Fibroblast of lung (primary cell): Measurements from ENCODE around the gene TESK2. TPM values are rescaled to one million over a fixed set of nuclear protein-coding genes. Genes with fewer than 3 reads are reported as not detected.
"Not testable (repeated sequence)": the region's sequence is repeated elsewhere in the genome, so short reads cannot be mapped to it uniquely, and the experiment has no call there.

Experiments used
- DNase-seq, 2 donors: peaks; one replicate each; pipeline versions ENCODE4 v3.0.0 to v3.0.0-alpha.2; 2010; ENCODE audit warnings: low read depth in 2 of 2
- H2AFZ ChIP-seq: 2 replicates; pipeline ENCODE4 v1.5.1; 2012; ENCODE audit warnings: low read length, control low read depth, inconsistent platforms
- H3K27ac ChIP-seq: 2 replicates; pipeline ENCODE4 v1.5.1; 2011; ENCODE audit warnings: low read length, control low read depth; ENCODE audit not compliant: insufficient read depth
- H3K27me3 ChIP-seq: 2 replicates; pipeline ENCODE4 v1.5.1; 2011; ENCODE audit warnings: mild to moderate bottlenecking, low read length; ENCODE audit not compliant: control insufficient read depth, insufficient read depth
- H3K36me3 ChIP-seq: 2 replicates; pipeline ENCODE4 v1.5.1; 2011; ENCODE audit warnings: low read length; ENCODE audit not compliant: control insufficient read depth, insufficient read depth
- H3K4me1 ChIP-seq: 2 replicates; pipeline ENCODE4 v1.5.1; 2011; ENCODE audit warnings: low read length; ENCODE audit not compliant: control insufficient read depth, insufficient read depth; ENCODE audit errors: extremely low read depth
- H3K4me2 ChIP-seq: 2 replicates; pipeline ENCODE4 v1.5.1; 2011; ENCODE audit warnings: low read length, control low read depth; ENCODE audit not compliant: insufficient read depth; ENCODE audit errors: extremely low read depth
- H3K4me3 ChIP-seq, 4 experiments: fragments of 200-600 bp in 1 of 4; sonication (generic) in 1 of 4; replicated peaks in 1 of 4; 2 replicates each; pipeline ENCODE4 v1.5.1; 2011 to 2016; ENCODE audit warnings: low read length in 4 of 4, low read depth in 3 of 4, mild to moderate bottlenecking in 3 of 4, control low read depth in 2 of 4, inconsistent platforms in 1 of 4, mixed read lengths in 1 of 4; ENCODE audit not compliant: insufficient read depth in 1 of 4; ENCODE audit errors: control extremely low read depth in 1 of 4
- H3K79me2 ChIP-seq: 2 replicates; pipeline ENCODE4 v1.5.1; 2012; ENCODE audit warnings: mild to moderate bottlenecking, low read length, inconsistent platforms; ENCODE audit not compliant: control insufficient read depth, insufficient read depth
- H3K9ac ChIP-seq: 2 replicates; pipeline ENCODE4 v1.5.1; 2011; ENCODE audit warnings: mild to moderate bottlenecking, low read length, control low read depth; ENCODE audit not compliant: insufficient read depth
- H3K9me3 ChIP-seq: 2 replicates; pipeline ENCODE4 v1.5.1; 2012; ENCODE audit warnings: low read depth, low read length; ENCODE audit not compliant: control insufficient read depth, insufficient read depth
- H4K20me1 ChIP-seq: 2 replicates; pipeline ENCODE4 v1.5.1; 2011; ENCODE audit warnings: low read length; ENCODE audit not compliant: control insufficient read depth, insufficient read depth; ENCODE audit errors: extremely low read depth
- EZH2 ChIP-seq: IDR thresholded peaks from 2 replicates; pipeline ENCODE4 v1.5.1; 2012; ENCODE audit warnings: low read length, control low read depth, mild to moderate bottlenecking; ENCODE audit errors: missing control alignments
- polyA plus RNA-seq, 2 donors: library from polyadenylated mRNA; depleted of rRNA in 1 of 2; stranded (reverse) in 1 of 2; unstranded in 1 of 2; fragments of >200 nt; gene quantifications; 2 replicates each; pipeline ENCODE4 v1.2.1, GENCODE V29; 2011 to 2012; ENCODE audit warnings: missing spikeins in 1 of 2
- total RNA-seq: library from RNA; depleted of rRNA; stranded (reverse); fragments of >200 nt; gene quantifications from 2 replicates; pipeline ENCODE4 v1.2.1, GENCODE V29; 2014
- TF ChIP-seq, protein P1 (sequence below), 2 donors: IDR thresholded peaks in 1 of 2; conservative IDR thresholded peaks in 1 of 2; 1 replicate in 1 of 2; 2 replicates in 1 of 2; pipeline ENCODE4 v1.5.1; 2011 to 2012; ENCODE audit warnings: low read length in 2 of 2, control low read depth in 1 of 2, inconsistent platforms in 1 of 2, low read depth in 1 of 2, mild to moderate bottlenecking in 1 of 2

TESK2 gene
- total and polyA plus RNA-seq, 2 donors (not counting 1 experiment from before 2014, with no cell fraction given): 1.7 to 4.3 TPM

DNA sequence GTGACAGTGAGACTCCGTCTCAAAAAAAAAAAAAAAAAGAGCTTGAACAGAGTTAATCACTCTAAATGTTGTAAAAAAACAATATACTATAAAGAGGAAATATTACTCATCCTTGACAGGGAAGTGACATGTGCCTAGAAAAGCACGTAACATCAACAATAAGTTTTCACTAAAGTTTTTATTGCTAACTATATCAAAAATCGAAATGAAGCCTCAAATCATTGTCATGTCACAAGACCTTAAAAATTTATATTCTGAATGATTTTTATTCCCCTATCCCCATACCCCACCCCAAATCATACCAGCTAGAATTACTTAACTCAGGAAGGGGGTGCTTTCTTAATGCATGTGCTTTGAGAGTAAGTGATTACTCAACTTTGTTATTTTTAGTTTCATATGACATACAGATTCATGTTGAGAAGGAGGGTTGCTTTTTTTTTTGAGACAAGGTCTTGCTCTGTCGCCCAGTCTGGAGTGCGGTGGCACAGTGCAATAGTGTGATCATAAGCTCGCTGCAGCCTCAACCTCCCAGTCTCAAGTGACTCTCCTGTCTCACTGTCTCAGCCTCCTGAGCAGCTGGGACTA lies 97.2 kb downstream of the TESK2 start:
- TF ChIP-seq, protein P1, sequence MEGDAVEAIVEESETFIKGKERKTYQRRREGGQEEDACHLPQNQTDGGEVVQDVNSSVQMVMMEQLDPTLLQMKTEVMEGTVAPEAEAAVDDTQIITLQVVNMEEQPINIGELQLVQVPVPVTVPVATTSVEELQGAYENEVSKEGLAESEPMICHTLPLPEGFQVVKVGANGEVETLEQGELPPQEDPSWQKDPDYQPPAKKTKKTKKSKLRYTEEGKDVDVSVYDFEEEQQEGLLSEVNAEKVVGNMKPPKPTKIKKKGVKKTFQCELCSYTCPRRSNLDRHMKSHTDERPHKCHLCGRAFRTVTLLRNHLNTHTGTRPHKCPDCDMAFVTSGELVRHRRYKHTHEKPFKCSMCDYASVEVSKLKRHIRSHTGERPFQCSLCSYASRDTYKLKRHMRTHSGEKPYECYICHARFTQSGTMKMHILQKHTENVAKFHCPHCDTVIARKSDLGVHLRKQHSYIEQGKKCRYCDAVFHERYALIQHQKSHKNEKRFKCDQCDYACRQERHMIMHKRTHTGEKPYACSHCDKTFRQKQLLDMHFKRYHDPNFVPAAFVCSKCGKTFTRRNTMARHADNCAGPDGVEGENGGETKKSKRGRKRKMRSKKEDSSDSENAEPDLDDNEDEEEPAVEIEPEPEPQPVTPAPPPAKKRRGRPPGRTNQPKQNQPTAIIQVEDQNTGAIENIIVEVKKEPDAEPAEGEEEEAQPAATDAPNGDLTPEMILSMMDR (conservative IDR thresholded peaks at IDR 0.05 in 1 of 2, IDR thresholded peaks at IDR 0.05 in 1 of 2; ENCODE audit: low read depth in 1 of 2, low read length in 2 of 2): no peak
- TF ChIP-seq EZH2: no peak
- H3K36me3 ChIP-seq: no peaks in the 10 kb centered on the region
- H3K4me2 ChIP-seq: no peak overlapping the region
- H3K27me3 ChIP-seq: no peaks in the 10 kb centered on the region
- no peaks in the 10 kb centered on the region for H3K4me1 ChIP-seq
- H3K79me2 ChIP-seq: no peaks in the 10 kb centered on the region
- H3K27ac ChIP-seq: no peak overlapping the region
- no peak overlapping the region for H2AFZ ChIP-seq
- no peak overlapping the region for H3K4me3 ChIP-seq
- no peaks in the 10 kb centered on the region for H3K9me3 ChIP-seq
- peak in 1 of 2 donors; percentile 5 for DNase-seq
- no peaks in the 10 kb centered on the region for H4K20me1 ChIP-seq
- H3K9ac ChIP-seq: no peak overlapping the region

DNA sequence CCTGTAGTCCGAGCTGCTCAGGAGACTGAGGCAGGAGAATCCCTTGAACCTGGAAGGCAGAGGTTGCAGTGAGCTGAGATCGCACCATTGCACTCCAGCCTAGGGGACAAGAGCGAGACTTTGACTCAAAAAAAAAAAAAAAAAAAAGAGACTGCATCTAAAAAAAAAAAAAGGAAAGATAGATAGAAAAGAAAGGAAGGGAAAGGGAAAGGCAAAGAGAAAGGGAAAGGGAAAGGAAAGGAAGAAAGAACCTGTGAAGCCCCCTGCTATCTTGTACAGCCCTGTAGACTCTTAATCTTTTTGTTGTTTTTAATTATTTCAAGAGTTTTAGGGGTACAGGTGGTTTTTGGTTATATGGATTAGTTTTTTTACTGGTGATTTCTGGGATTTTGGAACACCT lies 104.7 kb downstream of the TESK2 start:
- no peak overlapping the region for H3K4me2 ChIP-seq
- no peak overlapping the region for H2AFZ ChIP-seq
- no peaks in the 10 kb centered on the region for H3K4me1 ChIP-seq
- H3K9me3 ChIP-seq: no peaks in the 10 kb centered on the region
- no peak overlapping the region for H3K27ac ChIP-seq
- H3K9ac ChIP-seq: no peak overlapping the region
- no peak overlapping the region for H3K4me3 ChIP-seq
- H3K79me2 ChIP-seq: no peaks in the 10 kb centered on the region
- DNase-seq: no peak
- no peaks in the 10 kb centered on the region for H3K27me3 ChIP-seq
- no peaks in the 10 kb centered on the region for H3K36me3 ChIP-seq
- H4K20me1 ChIP-seq: no peaks in the 10 kb centered on the region
- no peak for TF ChIP-seq EZH2
- TF ChIP-seq, protein P1 (conservative IDR thresholded peaks at IDR 0.05 in 1 of 2, IDR thresholded peaks at IDR 0.05 in 1 of 2; ENCODE audit: low read depth in 1 of 2, low read length in 2 of 2): no peak

DNA sequence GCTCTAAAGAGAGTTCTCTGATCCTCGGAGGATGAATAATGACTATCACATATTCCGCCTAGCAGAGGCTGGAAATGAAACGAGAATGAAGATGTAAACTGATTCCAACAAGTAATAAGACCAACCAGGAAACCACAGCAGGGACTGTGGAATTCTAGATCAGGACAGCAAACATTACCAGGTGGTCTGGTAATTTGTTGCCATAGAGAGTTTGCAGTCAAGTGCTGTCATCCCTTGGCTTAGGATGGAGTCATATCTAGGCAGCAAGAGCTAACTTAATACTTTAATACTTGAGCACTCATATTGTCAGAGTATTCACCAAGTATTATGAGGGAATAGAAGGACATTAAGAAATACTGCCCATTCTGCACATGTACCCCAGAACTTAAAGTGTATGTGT lies 105.7 kb downstream of the TESK2 start:
- Histone ChIP-seq H3K27me3 (no peaks in the 10 kb centered on the region), H3K9ac (no peak overlapping the region), H3K4me3 (no peak overlapping the region), H3K9me3 (no peaks in the 10 kb centered on the region), H4K20me1 (no peaks in the 10 kb centered on the region), H3K4me1 (no peaks in the 10 kb centered on the region), H3K36me3 (no peaks in the 10 kb centered on the region), H3K27ac (no peak overlapping the region), H3K4me2 (no peak overlapping the region), H3K79me2 (no peaks in the 10 kb centered on the region), H2AFZ (no peak overlapping the region)
- peak in 1 of 2 donors; percentile 23 for DNase-seq
- TF ChIP-seq, protein P1 (conservative IDR thresholded peaks at IDR 0.05 in 1 of 2, IDR thresholded peaks at IDR 0.05 in 1 of 2; ENCODE audit: low read depth in 1 of 2, low read length in 2 of 2): no peak
- no peak for TF ChIP-seq EZH2

DNA sequence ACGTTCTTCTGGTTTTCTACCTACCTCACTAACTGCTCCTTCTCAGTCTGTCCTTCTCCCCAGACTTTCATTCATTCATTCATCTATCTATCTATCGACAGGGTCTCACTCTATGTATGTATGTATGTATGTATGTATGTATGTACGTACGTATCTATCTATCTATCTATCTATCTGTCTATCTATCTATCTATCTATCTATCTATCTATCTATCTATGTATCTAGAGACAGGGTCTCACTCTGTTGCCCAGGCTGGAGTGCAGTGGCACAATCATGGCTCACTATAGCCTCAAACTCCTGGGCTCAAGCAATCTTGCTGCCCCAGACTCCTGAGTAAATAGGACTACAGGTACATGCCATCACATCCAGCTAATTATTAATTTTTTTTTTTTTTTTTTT lies 106.8 kb downstream of the TESK2 start:
- H3K27me3 ChIP-seq, H3K4me1 ChIP-seq, H3K9me3 ChIP-seq, H3K79me2 ChIP-seq, H3K27ac ChIP-seq, H3K4me3 ChIP-seq, H3K36me3 ChIP-seq, H2AFZ ChIP-seq, H3K9ac ChIP-seq, H3K4me2 ChIP-seq, H4K20me1 ChIP-seq, DNase-seq: not testable (repeated sequence)
